Epithelial cell of proximal tubule (primary cell): ENCODE data around the gene KLF16. TPM values are rescaled to one million over a fixed set of nuclear protein-coding genes. Genes with fewer than 3 reads are reported as not detected.

Experiments used
- DNase-seq: peaks from one replicate; pipeline ENCODE4 v3.0.0-alpha.2; 2011; ENCODE audit warnings: low read depth
- H3K4me3 ChIP-seq: 2 replicates; pipeline ENCODE4 v1.5.1; 2011; ENCODE audit warnings: low read depth, mild to moderate bottlenecking, low read length
- CTCF ChIP-seq: conservative IDR thresholded peaks from 2 replicates; pipeline ENCODE4 v1.5.1; 2012; ENCODE audit warnings: low read depth, mild to moderate bottlenecking, low read length
- total RNA-seq: library from RNA; depleted of rRNA; stranded (reverse); fragments of >200 nt; gene quantifications from 2 replicates; pipeline ENCODE4 v1.2.3, GENCODE V29; 2015

KLF16 gene
- total RNA-seq, 1 donor from 2014 or later, result 28.1 TPM

GRCh38 chr19:1805401-1806183, 57.8 kb downstream of the KLF16 start:
- DNase-seq, result no peak
- no peak overlapping the region for H3K4me3 ChIP-seq
- no peak for TF ChIP-seq CTCF

GRCh38 chr19:1804858-1805257, 58.5 kb downstream of the KLF16 start:
- no peak for DNase-seq
- TF ChIP-seq CTCF, result no peak
- H3K4me3 ChIP-seq, result no peak overlapping the region

Other genes starting within 250 kb of the KLF16 start
- 180 and 197 TPM in 2 replicates for gene TCF3, start 211.0 kb downstream of the KLF16 start, total RNA-seq
- not detected in 2 replicates for gene ONECUT3, start 110.1 kb downstream of the KLF16 start, total RNA-seq
- 1.7 and 4.6 TPM in 2 replicates for gene ATP8B3, start 51.3 kb downstream of the KLF16 start, total RNA-seq
- gene REXO1, start 15.1 kb downstream of the KLF16 start, total RNA-seq, result 14.5 and 18.4 TPM in 2 replicates
- gene ABHD17A, start 21.9 kb upstream of the KLF16 start, total RNA-seq, result 83.4 and 112 TPM in 2 replicates
- 10.3 and 12.6 TPM in 2 replicates for gene ADAT3, start 41.8 kb upstream of the KLF16 start, total RNA-seq
- 108 and 134 TPM in 2 replicates for gene SCAMP4, start 41.8 kb upstream of the KLF16 start, total RNA-seq
- gene CSNK1G2, start 77.6 kb upstream of the KLF16 start, total RNA-seq, result 82.9 and 85.4 TPM in 2 replicates
- 56.2 and 59.7 TPM in 2 replicates for gene BTBD2, start 152.1 kb upstream of the KLF16 start, total RNA-seq
- gene MKNK2, start 187.7 kb upstream of the KLF16 start, total RNA-seq, result 118 and 154 TPM in 2 replicates
- 29.9 and 36.0 TPM in 2 replicates for gene MOB3A, start 232.7 kb upstream of the KLF16 start, total RNA-seq
- 1.0 and 5.2 TPM in 2 replicates for gene IZUMO4, start 233.3 kb upstream of the KLF16 start, total RNA-seq